Neural cell (in vitro differentiated cells): ENCODE results near the gene SFRP4. TPM values are rescaled to one million over a fixed set of nuclear protein-coding genes. Genes with fewer than 3 reads are reported as not detected.

ENCODE experiments used
- polyA plus RNA-seq: library from polyadenylated mRNA; depleted of rRNA; stranded (reverse); fragments of >200 nt; gene quantifications from 2 replicates; pipeline ENCODE4 v1.2.3, GENCODE V29; 2014

The SFRP4 gene
- polyA plus RNA-seq, 1 donor from 2014 or later: not detected

Other genes with a start within 250 kb of the SFRP4 start
- not detected in 2 replicates for gene GPR141, start 233.1 kb downstream of the SFRP4 start, polyA plus RNA-seq
- not detected in 2 replicates for gene NME8, start 68.2 kb downstream of the SFRP4 start, polyA plus RNA-seq
- gene EPDR1, start 3.8 kb upstream of the SFRP4 start, polyA plus RNA-seq: 0.10 and 1.7 TPM in 2 replicates